ENCODE measurements around the gene ERC2.

Gene ERC2

GRCh38 chr3:55966566-55966965 is 501.7 kb downstream of the ERC2 start:
- DNase-seq: no peak

DNA sequence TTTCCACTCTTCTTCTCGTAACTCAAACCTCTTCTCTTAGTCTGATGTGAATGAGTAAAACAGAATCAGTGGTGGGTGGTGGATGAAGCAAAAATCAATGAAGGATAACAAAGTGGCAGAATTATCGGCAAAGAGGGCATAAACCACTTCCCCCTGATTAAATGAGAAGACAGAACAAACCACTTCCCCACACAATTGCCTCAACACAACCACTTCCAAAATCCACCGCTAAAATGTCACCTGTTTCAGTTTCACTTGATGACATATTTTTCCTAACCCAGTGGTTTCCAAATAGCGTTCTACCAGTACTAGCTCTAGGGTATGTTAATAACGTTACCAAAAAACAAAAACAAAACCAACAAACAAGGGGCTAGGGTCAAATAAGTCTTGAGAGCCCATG is 502.5 kb downstream of the ERC2 start:
- DNase-seq: peak; percentile 6

- DNase-seq: no peak
Observed at GRCh38 chr3:55964491-55964985, 503.7 kb downstream of the ERC2 start.

DNA sequence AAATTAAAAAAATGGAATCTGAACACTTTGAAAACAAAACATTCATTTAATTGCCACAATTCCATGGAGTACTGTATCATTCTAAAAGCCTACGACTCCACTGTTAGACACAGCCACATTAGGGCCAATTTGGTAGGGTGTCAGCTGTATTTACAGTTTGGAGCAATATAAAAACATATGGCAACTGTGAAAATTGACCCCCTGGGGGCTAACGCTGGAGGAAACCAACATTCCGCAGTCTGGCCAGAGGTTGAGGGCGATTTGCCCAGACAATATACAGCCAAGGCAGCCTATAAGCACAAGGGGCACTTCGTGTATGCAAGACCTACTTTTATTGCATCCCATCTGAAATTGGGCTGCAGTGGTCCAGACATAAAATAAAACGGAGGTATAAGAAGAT is 504.7 kb downstream of the ERC2 start:
- DNase-seq: no peak

- no peak for DNase-seq
Observed at GRCh38 chr3:55959471-55960080, 508.7 kb downstream of the ERC2 start.

- no peak for DNase-seq
Observed at GRCh38 chr3:55958605-55959004, 509.7 kb downstream of the ERC2 start.

- DNase-seq: no peak
Observed at GRCh38 chr3:55955891-55956477, 512.3 kb downstream of the ERC2 start.

DNA sequence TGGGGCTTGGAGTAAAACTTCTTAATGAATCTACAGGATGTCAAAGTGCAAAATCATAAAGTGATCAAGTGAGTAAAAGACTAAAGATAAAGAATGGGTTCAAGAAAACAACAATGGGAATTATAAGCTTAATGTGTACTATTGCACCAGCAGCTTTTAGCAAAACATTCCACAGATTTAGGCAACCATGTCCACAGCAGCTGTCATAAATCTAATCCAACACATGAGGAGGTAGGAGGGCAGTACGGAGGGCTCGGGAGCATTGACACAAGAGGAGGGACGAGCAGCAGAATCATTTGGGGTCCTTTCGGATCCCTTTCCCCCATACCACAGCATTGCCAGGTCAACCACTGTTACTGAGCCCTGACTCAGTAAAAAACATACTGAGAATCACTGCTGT is 516.9 kb downstream of the ERC2 start:
- no peak for DNase-seq

DNA sequence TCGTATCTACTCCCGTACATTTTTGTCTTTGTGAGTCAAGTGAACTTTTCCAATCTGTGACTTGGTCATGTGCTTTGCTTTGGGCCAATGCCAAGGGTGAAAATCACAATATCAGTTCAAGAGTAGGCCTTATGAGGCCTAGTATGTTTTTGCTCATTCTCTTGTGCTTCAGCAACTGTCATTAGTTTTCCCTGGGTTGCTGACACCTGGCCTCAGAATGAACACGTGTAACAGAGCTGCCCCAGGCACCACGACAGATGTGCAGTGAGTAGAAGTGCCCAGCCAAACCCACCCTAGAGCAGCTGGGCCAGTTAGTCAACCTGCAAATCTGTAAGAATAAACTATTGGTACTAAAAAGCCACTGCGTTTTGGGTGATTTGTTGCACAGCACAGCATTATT is 520.9 kb downstream of the ERC2 start:
- DNase-seq: no peak

GRCh38 chr3:55946574-55947160 is 521.6 kb downstream of the ERC2 start:
- no peak for DNase-seq

DNA sequence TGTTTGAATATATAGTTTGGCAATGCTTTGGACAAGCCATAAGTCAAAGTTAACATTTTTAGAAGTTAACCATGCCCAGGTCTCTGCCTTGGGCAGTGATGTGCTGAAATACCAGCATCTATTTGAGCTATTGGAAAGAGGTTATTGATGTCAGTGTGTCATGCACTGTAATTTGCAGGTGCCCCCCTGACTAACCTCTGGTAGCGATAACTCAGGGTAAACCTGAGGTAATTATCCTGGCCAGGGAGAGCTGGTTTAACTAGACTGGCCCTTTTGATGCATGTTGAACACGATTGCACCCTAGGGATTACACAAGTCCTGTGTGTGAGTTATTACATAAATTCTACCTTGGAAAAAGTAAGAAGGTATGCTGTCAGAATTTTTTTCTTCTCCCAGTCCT is 525.4 kb downstream of the ERC2 start:
- DNase-seq: no peak

- DNase-seq: no peak
Observed at GRCh38 chr3:55939287-55939686, 529.0 kb downstream of the ERC2 start.

DNA sequence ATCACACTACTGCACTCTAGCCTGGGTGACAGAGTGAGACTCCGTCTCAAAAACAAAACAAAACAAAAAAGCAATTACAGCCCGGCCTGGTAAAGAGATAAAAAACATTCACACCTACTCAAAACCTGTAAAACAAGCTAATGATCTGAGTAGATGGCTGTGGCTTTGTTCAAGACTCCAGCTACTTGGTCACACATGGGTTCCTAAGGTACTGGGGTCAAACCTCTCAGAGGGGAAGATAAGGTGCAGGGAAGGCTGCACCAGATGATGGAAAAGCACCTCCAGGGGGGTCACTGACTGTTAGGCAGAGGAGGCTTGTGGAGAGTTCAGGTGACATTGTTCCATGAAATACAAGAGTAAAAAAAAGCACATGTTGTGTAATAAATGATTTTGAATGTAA is 531.0 kb downstream of the ERC2 start:
- peak; percentile 12 for DNase-seq

DNA sequence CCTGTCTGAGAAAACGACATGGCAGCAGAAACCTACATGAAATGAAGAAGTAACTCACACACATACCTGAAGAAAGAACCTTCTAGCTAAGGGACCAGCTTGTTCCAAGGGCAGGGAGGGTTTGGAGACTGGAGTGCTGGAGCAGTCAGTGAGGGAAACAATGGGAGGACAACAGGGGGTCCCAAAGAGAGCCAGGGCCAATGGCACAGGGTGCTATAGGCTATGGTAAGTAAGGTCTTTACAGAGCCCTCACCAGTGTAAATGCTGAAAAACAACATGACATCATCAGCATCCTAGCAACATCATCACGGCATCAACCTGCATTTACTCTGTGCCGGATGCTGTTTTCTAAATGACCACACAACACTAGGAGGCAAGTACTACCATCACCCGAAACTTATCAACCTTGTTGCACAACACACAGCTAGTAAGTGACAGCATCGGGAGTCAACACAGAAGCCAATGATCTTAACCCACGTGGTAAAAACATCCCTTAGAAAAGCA is 531.7 kb downstream of the ERC2 start:
- no peak for DNase-seq

- DNase-seq: no peak
Observed at GRCh38 chr3:55935241-55935640, 533.0 kb downstream of the ERC2 start.

DNA sequence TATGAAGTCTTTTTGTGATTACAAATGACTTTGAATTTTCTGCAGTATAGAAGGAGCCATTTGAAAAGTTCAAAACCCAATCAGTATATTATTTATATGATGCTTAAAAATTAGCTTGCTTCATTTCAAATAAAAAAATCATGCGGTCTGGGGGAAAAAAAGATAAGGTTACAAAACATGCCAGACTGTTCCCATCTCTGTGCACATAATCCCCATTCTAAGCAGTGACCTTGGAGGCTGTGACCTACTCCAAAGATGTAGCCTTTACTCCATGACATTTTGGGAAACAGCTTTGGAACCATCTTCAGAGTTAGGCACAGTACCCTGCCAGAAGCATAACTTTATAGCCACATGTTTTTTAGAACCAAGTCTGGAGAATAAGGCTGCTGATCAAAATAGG is 533.5 kb downstream of the ERC2 start:
- no peak for DNase-seq

DNA sequence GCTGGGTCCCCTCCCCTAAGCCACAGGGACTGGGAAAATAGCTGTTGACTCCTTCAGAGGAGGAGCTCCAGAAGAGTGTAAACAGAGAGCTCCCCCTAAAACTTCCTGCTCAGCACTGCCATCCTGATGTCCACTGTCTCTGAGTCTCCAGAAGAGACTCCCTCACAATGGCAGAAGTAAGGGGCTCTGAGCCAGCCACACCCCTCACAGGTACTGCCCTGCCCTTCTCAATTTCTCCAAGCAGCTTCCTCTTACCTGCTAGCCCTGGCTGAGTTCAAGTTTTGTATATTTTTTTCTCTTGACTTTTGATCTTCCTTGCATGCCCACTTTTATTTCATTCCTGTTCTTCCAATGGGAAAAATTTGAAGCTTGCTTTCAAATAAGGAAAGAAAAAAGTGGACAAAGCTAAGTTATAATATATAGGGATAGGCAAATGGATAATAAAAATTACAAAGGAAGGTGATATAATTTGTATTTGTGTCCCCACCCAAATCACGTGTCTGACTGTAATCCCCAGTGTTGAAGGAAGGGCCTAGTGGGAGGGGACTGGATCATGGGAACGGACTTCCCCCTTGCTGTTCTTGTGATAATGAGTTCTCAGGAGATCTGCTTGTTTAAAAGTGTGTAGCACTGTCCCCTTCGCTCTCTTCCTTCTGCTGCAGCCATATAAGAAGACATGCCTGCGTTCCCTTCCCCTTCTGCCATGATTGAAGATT is 539.0 kb downstream of the ERC2 start:
- no peak for DNase-seq

GRCh38 chr3:55923626-55924025 is 544.6 kb downstream of the ERC2 start:
- DNase-seq: no peak

- no peak for DNase-seq
Observed at GRCh38 chr3:55923207-55923606, 545.1 kb downstream of the ERC2 start.

DNA sequence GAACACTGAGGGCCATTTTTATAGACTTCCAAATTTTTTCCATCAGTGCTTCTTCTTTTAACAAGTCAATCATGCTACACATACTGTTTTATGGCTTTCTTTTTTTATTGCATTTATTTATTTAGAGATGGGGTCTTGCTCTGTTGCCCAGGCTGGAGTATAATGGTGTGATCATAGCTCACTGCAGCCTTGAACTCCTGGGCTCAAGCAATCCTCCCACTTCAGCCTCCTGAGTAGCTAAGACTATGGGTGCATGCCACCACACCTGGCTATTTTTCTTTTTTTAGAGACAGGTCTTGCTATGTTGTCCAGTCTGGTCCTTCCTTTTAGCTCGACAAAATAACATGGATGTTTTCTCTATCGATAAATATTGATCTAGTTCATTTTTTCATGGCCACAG is 555.4 kb downstream of the ERC2 start:
- DNase-seq: no peak

- DNase-seq: no peak
Observed at GRCh38 chr3:55911266-55911665, 557.0 kb downstream of the ERC2 start.

- no peak for DNase-seq
Observed at GRCh38 chr3:55910543-55910942, 557.7 kb downstream of the ERC2 start.

- no peak for DNase-seq
Observed at GRCh38 chr3:55909373-55909772, 558.9 kb downstream of the ERC2 start.

DNA sequence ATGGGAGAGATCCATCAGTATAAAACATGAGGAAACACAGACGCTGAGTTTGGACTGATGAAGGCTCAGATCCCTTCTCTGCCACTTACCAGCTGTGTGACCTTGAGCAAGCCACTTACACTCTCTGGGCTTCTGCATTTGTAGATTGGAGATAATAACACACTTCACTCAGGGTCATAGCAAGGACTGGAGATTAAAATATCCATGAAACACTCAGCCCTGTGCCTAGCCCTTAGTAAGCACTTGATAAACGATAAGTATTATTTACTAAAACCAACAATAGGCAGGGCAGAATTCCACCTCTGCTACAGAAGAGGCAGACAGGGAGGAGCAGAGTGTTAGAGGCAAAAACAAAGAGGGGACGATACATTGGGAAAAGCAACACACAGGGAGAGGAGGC is 560.7 kb downstream of the ERC2 start:
- DNase-seq: peak; percentile 7

Measured in DMS79 treated with DMSO at 0.1 percent for 48 hours (cell line).